ENCODE measurements around the gene STK35.
"Not testable (repeated sequence)": the region's sequence is repeated elsewhere in the genome, so short reads cannot be mapped to it uniquely, and the experiment has no call there.

Gene STK35

DNA sequence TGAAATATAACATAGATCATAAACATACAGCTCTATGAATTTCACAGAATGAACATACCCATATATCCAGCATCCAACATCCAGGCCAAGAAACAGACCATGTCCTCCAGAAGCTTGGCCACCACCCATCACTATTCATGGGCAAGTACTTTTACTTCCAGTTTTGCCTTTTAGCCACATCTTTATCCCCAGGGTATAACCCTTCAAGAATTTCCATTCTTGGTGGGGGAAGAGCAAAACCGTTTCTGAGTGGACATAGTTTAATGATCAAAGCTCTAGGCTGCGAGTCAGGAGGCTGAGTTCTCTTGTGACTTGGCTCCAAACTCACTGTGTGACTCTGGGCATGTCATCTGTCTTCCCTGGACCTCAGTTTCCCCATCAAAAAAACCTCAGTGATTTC, 78.3 kb downstream of the STK35 start:
- in situ Hi-C loops (cut with HindIII; ENCODE audit: low sequenced_read_pairs): no loop called here
- no peak overlapping the region for H3K4me3 ChIP-seq (ENCODE audit: low read depth, low read length)
- no peak for TF ChIP-seq CTCF (IDR thresholded peaks at IDR 0.05; ENCODE audit: low read depth, low read length, missing control alignments)
- no peak for DNase-seq (ENCODE audit: low read depth)

GRCh38 chr20:2183381-2183780, 81.8 kb downstream of the STK35 start:
- no peak overlapping the region for H3K4me3 ChIP-seq (ENCODE audit: low read depth, low read length)
- TF ChIP-seq CTCF (IDR thresholded peaks at IDR 0.05; ENCODE audit: low read depth, low read length, missing control alignments): no peak
- in situ Hi-C loops (cut with HindIII; ENCODE audit: low sequenced_read_pairs): no loop called here

GRCh38 chr20:2184933-2185332, 83.3 kb downstream of the STK35 start:
- in situ Hi-C loops (cut with HindIII; ENCODE audit: low sequenced_read_pairs); DNase-seq (ENCODE audit: low read depth); H3K4me3 ChIP-seq (ENCODE audit: low read depth, low read length): not testable (repeated sequence)

More at GRCh38 chr20:2183381-2183780, 81.8 kb downstream of the STK35 start:
- DNase-seq (ENCODE audit: low read depth): no peak

- H3K4me3 ChIP-seq (ENCODE audit: low read depth, low read length): no peak overlapping the region
- no peak for TF ChIP-seq CTCF (IDR thresholded peaks at IDR 0.05; ENCODE audit: low read depth, low read length, missing control alignments)
- in situ Hi-C loops (cut with HindIII; ENCODE audit: low sequenced_read_pairs): no loop called here
- no peak for DNase-seq (ENCODE audit: low read depth)
Observed at GRCh38 chr20:2195614-2196013, 94.0 kb downstream of the STK35 start.

DNA sequence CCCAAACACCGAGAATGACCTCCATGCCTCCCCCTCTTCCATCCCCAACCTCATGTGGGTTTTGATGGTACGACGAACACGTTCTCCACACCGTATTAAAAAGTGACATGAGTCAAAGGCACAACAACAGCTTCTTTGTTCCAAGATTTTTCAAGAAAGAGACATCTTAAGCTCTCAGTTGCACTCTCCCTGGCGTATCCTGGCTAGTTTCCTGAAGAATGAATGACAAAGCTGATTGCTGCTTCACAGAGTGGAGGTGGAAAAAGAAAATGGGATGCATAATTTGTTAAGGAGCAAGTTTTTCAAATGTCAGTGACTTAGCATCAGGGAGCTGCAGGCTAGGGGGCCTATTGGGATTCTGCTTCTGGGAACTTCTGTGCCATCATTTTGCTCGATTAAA, 95.5 kb downstream of the STK35 start:
- no peak overlapping the region for H3K4me3 ChIP-seq (ENCODE audit: low read depth, low read length)
- TF ChIP-seq CTCF (IDR thresholded peaks at IDR 0.05; ENCODE audit: low read depth, low read length, missing control alignments): no peak
- DNase-seq (ENCODE audit: low read depth): no peak
- in situ Hi-C loops (cut with HindIII; ENCODE audit: low sequenced_read_pairs): no loop called here

Measured in astrocyte of the cerebellum (primary cell).